ENCODE data around the gene MAEA. TPM values are rescaled to one million over a fixed set of nuclear protein-coding genes. Genes with fewer than 3 reads are reported as not detected.

MAEA gene
- total and polyA plus RNA-seq, 2 experiments from 2014 or later: 66.6 to 73.2 TPM

DNA sequence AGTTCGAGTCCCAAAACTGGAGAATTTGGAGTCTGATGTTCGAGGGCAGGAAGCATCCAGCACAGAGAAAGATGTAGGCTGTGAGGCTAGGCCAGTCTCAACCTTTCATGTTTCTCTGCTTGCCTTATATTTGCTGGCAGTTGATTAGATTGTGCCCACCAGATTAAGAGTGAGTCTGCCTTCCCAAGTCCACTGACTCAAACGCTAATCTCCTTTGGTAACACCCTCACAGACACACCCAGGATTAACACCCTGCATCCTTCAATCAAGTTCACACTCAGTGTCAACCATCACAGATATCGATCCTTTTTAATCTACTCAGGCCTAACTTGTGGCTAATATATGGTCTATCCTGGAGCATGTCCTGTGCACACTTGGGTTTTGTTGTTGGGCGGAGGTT is 18.0 kb upstream of the MAEA start:
- Histone ChIP-seq H3K27ac (no peak overlapping the region), H4K20me1 (ENCODE audit: insufficient read depth, poor library complexity, severe bottlenecking) (no peaks in the 10 kb centered on the region), H3K9me3 (ENCODE audit: low read depth) (no peaks in the 10 kb centered on the region), H3K4me3 (no peak overlapping the region), H3K4me2 (no peak overlapping the region), H2AFZ (no peak overlapping the region), H3K27me3 (no peaks in the 10 kb centered on the region), H3K79me2 (no peaks in the 10 kb centered on the region), H3K4me1 (ENCODE audit: insufficient read depth) (no peaks in the 10 kb centered on the region), H3K9me2 (replicated peaks; ENCODE audit: insufficient read depth) (no peaks in the 10 kb centered on the region), H3K36me3 (replicated peaks; ENCODE audit: insufficient read depth, low read depth) (no peaks in the 10 kb centered on the region)
- 92% methylated on average over 5 of the region's 5 CpGs for WGBS (ENCODE audit: low lambda C conversion rate, missing lambda C conversion rate)
- no peak for DNase-seq (ENCODE audit: low spot score)
- TF ChIP-seq EZH2phosphoT487 (IDR thresholded peaks at IDR 0.05; ENCODE audit: low read depth, severe bottlenecking, unreplicated experiment): no peak
- TF ChIP-seq, protein P1, sequence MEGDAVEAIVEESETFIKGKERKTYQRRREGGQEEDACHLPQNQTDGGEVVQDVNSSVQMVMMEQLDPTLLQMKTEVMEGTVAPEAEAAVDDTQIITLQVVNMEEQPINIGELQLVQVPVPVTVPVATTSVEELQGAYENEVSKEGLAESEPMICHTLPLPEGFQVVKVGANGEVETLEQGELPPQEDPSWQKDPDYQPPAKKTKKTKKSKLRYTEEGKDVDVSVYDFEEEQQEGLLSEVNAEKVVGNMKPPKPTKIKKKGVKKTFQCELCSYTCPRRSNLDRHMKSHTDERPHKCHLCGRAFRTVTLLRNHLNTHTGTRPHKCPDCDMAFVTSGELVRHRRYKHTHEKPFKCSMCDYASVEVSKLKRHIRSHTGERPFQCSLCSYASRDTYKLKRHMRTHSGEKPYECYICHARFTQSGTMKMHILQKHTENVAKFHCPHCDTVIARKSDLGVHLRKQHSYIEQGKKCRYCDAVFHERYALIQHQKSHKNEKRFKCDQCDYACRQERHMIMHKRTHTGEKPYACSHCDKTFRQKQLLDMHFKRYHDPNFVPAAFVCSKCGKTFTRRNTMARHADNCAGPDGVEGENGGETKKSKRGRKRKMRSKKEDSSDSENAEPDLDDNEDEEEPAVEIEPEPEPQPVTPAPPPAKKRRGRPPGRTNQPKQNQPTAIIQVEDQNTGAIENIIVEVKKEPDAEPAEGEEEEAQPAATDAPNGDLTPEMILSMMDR (IDR thresholded peaks at IDR 0.05; ENCODE audit: poor library complexity): no peak
- no peak for TF ChIP-seq EZH2 (IDR thresholded peaks at IDR 0.05; ENCODE audit: borderline replicate concordance)

DNA sequence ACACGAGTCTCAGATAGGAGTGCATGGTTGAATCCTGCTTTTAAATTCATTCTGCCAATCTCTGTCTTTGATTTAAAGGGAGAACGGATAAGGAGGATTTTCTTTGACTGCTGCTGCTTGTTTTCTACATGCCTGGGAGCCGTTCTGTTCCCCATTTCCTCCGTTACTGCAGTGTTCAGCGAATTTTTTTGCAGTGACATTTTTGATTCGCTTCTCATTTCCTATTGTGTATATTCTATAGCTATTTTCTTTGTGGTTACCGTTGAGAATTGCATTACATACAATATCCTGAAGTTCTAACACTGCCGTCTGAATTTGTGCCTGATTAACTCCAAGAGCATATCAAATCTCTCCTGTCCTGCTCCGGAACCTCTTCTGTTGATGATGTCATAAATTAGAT is 14.8 kb upstream of the MAEA start:
- no peaks in the 10 kb centered on the region for H3K79me2 ChIP-seq
- no peak overlapping the region for H3K4me2 ChIP-seq
- 79% methylated on average over 9 of the region's 9 CpGs for WGBS (ENCODE audit: low lambda C conversion rate, missing lambda C conversion rate)

DNA sequence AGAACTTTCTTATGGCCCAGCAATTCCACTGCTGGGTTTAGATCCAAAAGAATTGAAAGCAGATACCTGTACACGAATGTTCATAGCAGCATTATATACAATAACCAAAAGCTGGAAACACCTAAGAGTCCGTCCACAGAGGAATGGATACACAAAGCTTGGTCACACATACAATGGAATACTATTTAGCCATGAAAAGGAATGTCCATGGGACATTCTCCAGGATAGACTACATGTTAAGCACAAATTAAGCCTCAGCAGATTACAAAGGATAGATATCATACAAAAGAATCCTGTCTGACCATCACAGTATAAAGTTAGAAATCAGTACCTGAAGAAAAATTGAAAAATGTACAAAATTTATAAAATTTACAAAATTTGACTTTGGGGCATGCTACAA is 12.7 kb upstream of the MAEA start:
- no peaks in the 10 kb centered on the region for H3K27me3 ChIP-seq
- H3K9me3 ChIP-seq (ENCODE audit: low read depth): no peaks in the 10 kb centered on the region
- H3K4me2 ChIP-seq: no peak overlapping the region
- no peaks in the 10 kb centered on the region for H3K4me1 ChIP-seq (ENCODE audit: insufficient read depth)
- no peaks in the 10 kb centered on the region for H3K79me2 ChIP-seq
- no peaks in the 10 kb centered on the region for H3K36me3 ChIP-seq (replicated peaks; ENCODE audit: insufficient read depth, low read depth)
- no peak for DNase-seq (ENCODE audit: low spot score)
- WGBS (ENCODE audit: low lambda C conversion rate, missing lambda C conversion rate): 87% methylated on average over 2 of the region's 2 CpGs
- TF ChIP-seq EZH2 (IDR thresholded peaks at IDR 0.05; ENCODE audit: borderline replicate concordance) (no peak), EZH2phosphoT487 (IDR thresholded peaks at IDR 0.05; ENCODE audit: low read depth, severe bottlenecking, unreplicated experiment) (no peak)
- TF ChIP-seq, protein P1 (IDR thresholded peaks at IDR 0.05; ENCODE audit: poor library complexity): no peak
- no peaks in the 10 kb centered on the region for H3K9me2 ChIP-seq (replicated peaks; ENCODE audit: insufficient read depth)
- H3K4me3 ChIP-seq: no peak overlapping the region
- no peaks in the 10 kb centered on the region for H4K20me1 ChIP-seq (ENCODE audit: insufficient read depth, poor library complexity, severe bottlenecking)
- H3K27ac ChIP-seq: no peak overlapping the region
- no peak overlapping the region for H2AFZ ChIP-seq

More for the DNA sequence above, 14.8 kb upstream of the MAEA start:
- Histone ChIP-seq H2AFZ (no peak overlapping the region), H3K4me3 (no peak overlapping the region), H3K4me1 (ENCODE audit: insufficient read depth) (no peaks in the 10 kb centered on the region), H3K27me3 (no peaks in the 10 kb centered on the region), H3K36me3 (replicated peaks; ENCODE audit: insufficient read depth, low read depth) (no peaks in the 10 kb centered on the region), H4K20me1 (ENCODE audit: insufficient read depth, poor library complexity, severe bottlenecking) (no peaks in the 10 kb centered on the region), H3K27ac (no peak overlapping the region), H3K9me3 (ENCODE audit: low read depth) (no peaks in the 10 kb centered on the region), H3K9me2 (replicated peaks; ENCODE audit: insufficient read depth) (no peaks in the 10 kb centered on the region)
- TF ChIP-seq EZH2 (IDR thresholded peaks at IDR 0.05; ENCODE audit: borderline replicate concordance): no peak
- no peak for TF ChIP-seq EZH2phosphoT487 (IDR thresholded peaks at IDR 0.05; ENCODE audit: low read depth, severe bottlenecking, unreplicated experiment)
- TF ChIP-seq, protein P1 (IDR thresholded peaks at IDR 0.05; ENCODE audit: poor library complexity): no peak
- no peak for DNase-seq (ENCODE audit: low spot score)
